ENCODE measurements around the gene SRA1. TPM values are rescaled to one million over a fixed set of nuclear protein-coding genes. Genes with fewer than 3 reads are reported as not detected.

Gene SRA1
- total and polyA plus RNA-seq, 2 of the 13 experiments (the other 11 are each of a cell fraction or from before 2014, with no cell fraction given) = 14.2 to 32.8 TPM

DNA sequence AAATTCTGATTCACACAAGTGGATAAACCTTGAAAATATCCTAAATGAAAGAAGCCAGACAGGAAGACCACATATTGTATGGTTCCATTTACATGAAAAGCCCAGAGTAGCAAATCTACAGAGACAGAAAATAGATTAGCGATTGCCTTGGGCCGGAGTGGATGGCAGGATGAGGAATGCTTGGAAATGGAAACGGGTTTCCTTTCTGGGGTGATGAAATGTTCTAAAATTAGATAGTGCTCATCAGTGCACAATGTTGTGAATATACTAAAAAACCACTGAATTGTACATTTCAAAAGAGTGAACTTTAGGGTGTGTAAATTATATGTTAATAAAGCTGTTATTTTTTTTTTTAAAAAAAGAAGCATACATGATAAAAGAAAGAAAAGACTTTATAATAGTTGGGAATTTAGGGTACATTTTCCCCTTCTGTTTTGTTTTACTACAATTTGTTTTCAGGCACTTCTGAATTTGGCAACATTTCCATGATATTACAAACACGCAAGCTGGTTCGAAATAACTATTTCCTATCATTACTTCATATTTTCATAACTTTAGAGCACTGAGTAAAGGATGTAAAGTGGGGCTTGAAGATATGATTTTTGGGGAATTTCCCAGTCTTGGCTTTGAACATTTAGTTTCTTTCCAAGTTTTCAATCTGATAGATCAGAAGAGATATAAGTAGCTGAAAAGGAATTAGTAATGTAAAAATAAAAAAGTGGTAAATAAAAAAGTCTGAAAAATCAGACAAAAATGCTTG, 31.2 kb upstream of the SRA1 start:
- Histone ChIP-seq H3K4me3 (replicated peaks in 1 of 3; ENCODE audit: insufficient read depth in 1 of 3, low read depth in 2 of 3, low read length in 3 of 3) (no peak overlapping the region), H3K9ac (ENCODE audit: insufficient read depth, low read depth, low read length) (no peak overlapping the region), H3K27ac (ENCODE audit: extremely low read length, insufficient read depth, low read length) (no peak overlapping the region), H3K27me3 (ENCODE audit: control insufficient read depth in 1 of 2, insufficient read depth in 2 of 2, low read length in 2 of 2) (no peaks in the 10 kb centered on the region; a peak in 1 of 5 replicates), H3K9me3 (ENCODE audit: low read length) (no peaks in the 10 kb centered on the region), H3K4me1 (ENCODE audit: insufficient read depth, low read length) (no peaks in the 10 kb centered on the region), H2AFZ (ENCODE audit: low read length) (no peak overlapping the region), H3K36me3 (replicated peaks in 1 of 2; ENCODE audit: control insufficient read depth in 1 of 2, insufficient read depth in 2 of 2, low read length in 2 of 2) (no peaks in the 10 kb centered on the region), H4K20me1 (ENCODE audit: insufficient read depth, low read length) (no peaks in the 10 kb centered on the region), H3K4me2 (ENCODE audit: low read depth, low read length) (no peak overlapping the region), H3K79me2 (ENCODE audit: insufficient read depth, low read length) (no peaks in the 10 kb centered on the region)
- ChIA-PET POLR2A (interaction anchor here (1.5 kb wide), 1 partner anchor 59 kb away, joined by 3 read pairs; the partner anchor contains the start of genes IK and NDUFA2), CTCF (ENCODE audit: low intra/inter-chr PET ratio, low total read pairs) (no interaction called here)
- WGBS (ENCODE audit: low lambda C conversion rate) = 67% methylated on average over 5 of the region's 5 CpGs
- intact Hi-C loops (cut with micrococcal nuclease; ENCODE audit: unreplicated experiment) (no loop called here), in situ Hi-C loops (cut with HindIII; ENCODE audit: extremely low pct_ligation_motif_present, low pct_unique_long_range_greater_than_20kb) (no loop called here)
- BruUV-seq (replicated peaks) = no TSS peak
- FAIRE-seq = no peak
- DNase-seq (ENCODE audit: low spot score) = no peak
- no peak for ATAC-seq
- TF ChIP-seq, protein P1, sequence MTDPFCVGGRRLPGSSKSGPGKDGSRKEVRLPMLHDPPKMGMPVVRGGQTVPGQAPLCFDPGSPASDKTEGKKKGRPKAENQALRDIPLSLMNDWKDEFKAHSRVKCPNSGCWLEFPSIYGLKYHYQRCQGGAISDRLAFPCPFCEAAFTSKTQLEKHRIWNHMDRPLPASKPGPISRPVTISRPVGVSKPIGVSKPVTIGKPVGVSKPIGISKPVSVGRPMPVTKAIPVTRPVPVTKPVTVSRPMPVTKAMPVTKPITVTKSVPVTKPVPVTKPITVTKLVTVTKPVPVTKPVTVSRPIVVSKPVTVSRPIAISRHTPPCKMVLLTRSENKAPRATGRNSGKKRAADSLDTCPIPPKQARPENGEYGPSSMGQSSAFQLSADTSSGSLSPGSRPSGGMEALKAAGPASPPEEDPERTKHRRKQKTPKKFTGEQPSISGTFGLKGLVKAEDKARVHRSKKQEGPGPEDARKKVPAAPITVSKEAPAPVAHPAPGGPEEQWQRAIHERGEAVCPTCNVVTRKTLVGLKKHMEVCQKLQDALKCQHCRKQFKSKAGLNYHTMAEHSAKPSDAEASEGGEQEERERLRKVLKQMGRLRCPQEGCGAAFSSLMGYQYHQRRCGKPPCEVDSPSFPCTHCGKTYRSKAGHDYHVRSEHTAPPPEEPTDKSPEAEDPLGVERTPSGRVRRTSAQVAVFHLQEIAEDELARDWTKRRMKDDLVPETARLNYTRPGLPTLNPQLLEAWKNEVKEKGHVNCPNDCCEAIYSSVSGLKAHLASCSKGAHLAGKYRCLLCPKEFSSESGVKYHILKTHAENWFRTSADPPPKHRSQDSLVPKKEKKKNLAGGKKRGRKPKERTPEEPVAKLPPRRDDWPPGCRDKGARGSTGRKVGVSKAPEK (CRISPR knock-in tag; IDR thresholded peaks at IDR 0.05; ENCODE audit: borderline replicate concordance) = no peak
- TF ChIP-seq, protein P2, sequence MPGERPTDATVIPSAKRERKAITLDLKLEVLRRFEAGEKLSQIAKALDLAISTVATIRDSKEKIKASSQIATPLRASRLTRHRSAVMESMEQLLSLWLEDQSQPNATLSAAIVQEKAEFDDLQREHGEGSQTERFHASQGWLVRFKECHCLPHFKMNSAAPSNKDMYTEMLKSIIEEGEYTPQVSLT (CRISPR knock-in tag; IDR thresholded peaks at IDR 0.05; ENCODE audit: borderline replicate concordance, low read depth) = no peak
- TF ChIP-seq, protein P3, sequence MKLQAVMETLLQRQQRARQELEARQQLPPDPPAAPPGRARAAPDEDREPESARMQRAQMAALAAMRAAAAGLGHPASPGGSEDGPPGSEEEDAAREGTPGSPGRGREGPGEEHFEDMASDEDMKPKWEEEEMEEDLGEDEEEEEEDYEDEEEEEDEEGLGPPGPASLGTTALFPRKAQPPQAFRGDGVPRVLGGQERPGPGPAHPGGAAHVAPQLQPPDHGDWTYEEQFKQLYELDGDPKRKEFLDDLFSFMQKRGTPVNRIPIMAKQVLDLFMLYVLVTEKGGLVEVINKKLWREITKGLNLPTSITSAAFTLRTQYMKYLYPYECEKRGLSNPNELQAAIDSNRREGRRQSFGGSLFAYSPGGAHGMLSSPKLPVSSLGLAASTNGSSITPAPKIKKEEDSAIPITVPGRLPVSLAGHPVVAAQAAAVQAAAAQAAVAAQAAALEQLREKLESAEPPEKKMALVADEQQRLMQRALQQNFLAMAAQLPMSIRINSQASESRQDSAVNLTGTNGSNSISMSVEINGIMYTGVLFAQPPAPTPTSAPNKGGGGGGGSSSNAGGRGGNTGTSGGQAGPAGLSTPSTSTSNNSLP (IDR thresholded peaks at IDR 0.05; ENCODE audit: low read depth, low read length) = no peak
- no peak for TF ChIP-seq NCOR1 (IDR thresholded peaks at IDR 0.05; ENCODE audit: borderline replicate concordance, low read length)
- no peak for TF ChIP-seq MZF1 (CRISPR knock-in tag; IDR thresholded peaks at IDR 0.05; ENCODE audit: borderline replicate concordance)
- TF ChIP-seq, protein P4, sequence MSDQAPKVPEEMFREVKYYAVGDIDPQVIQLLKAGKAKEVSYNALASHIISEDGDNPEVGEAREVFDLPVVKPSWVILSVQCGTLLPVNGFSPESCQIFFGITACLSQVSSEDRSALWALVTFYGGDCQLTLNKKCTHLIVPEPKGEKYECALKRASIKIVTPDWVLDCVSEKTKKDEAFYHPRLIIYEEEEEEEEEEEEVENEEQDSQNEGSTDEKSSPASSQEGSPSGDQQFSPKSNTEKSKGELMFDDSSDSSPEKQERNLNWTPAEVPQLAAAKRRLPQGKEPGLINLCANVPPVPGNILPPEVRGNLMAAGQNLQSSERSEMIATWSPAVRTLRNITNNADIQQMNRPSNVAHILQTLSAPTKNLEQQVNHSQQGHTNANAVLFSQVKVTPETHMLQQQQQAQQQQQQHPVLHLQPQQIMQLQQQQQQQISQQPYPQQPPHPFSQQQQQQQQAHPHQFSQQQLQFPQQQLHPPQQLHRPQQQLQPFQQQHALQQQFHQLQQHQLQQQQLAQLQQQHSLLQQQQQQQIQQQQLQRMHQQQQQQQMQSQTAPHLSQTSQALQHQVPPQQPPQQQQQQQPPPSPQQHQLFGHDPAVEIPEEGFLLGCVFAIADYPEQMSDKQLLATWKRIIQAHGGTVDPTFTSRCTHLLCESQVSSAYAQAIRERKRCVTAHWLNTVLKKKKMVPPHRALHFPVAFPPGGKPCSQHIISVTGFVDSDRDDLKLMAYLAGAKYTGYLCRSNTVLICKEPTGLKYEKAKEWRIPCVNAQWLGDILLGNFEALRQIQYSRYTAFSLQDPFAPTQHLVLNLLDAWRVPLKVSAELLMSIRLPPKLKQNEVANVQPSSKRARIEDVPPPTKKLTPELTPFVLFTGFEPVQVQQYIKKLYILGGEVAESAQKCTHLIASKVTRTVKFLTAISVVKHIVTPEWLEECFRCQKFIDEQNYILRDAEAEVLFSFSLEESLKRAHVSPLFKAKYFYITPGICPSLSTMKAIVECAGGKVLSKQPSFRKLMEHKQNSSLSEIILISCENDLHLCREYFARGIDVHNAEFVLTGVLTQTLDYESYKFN (CRISPR knock-in tag; conservative IDR thresholded peaks at IDR 0.05) = no peak
- TF ChIP-seq, protein P5, sequence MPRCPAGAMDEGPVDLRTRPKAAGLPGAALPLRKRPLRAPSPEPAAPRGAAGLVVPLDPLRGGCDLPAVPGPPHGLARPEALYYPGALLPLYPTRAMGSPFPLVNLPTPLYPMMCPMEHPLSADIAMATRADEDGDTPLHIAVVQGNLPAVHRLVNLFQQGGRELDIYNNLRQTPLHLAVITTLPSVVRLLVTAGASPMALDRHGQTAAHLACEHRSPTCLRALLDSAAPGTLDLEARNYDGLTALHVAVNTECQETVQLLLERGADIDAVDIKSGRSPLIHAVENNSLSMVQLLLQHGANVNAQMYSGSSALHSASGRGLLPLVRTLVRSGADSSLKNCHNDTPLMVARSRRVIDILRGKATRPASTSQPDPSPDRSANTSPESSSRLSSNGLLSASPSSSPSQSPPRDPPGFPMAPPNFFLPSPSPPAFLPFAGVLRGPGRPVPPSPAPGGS (CRISPR knock-in tag; IDR thresholded peaks at IDR 0.05) = no peak
- TF ChIP-seq ZNF501 (CRISPR knock-in tag; IDR thresholded peaks at IDR 0.05) = no peak
- no peak for TF ChIP-seq RFXAP (CRISPR knock-in tag; IDR thresholded peaks at IDR 0.05; ENCODE audit: borderline replicate concordance)
- no peak for TF ChIP-seq ZBTB8A (CRISPR knock-in tag; IDR thresholded peaks at IDR 0.05; ENCODE audit: borderline replicate concordance, low read depth)
- TF ChIP-seq TSC22D2 (CRISPR knock-in tag; IDR thresholded peaks at IDR 0.05; ENCODE audit: borderline replicate concordance) = no peak
- no peak for TF ChIP-seq ZNF761 (CRISPR knock-in tag; conservative IDR thresholded peaks at IDR 0.05)

Data from HepG2 (cell line).